AG04450 (cell line): ENCODE measurements around the gene SPSB4. TPM values are rescaled to one million over a fixed set of nuclear protein-coding genes. Genes with fewer than 3 reads are reported as not detected.

Experiments
- CTCF ChIA-PET: fragments of 300-600, 350-600 bp; formaldehyde crosslinking; extraction: SDS; loops from one replicate; lab custom pipeline; 2022; ENCODE audit warnings: antibody characterized with exemption, inconsistent platforms; lab: Charles Lee
- POLR2A ChIA-PET: fragments of 350-600 bp; formaldehyde crosslinking; extraction: SDS; loops from one replicate; lab custom pipeline; 2021; ENCODE audit warnings: antibody characterized with exemption, inconsistent platforms; lab: Yijun Ruan, JAX
- DNase-seq: peaks from one replicate; pipeline ENCODE4 v3.0.0-alpha.2; 2011; ENCODE audit warnings: low read depth, low spot score
- H3K27ac ChIP-seq: one replicate; pipeline ENCODE4 v1.5.1; 2012; ENCODE audit warnings: low read depth, low read length, control low read depth
- H3K27me3 ChIP-seq: one replicate; pipeline ENCODE4 v1.6.0; 2012; ENCODE audit warnings: low read length; ENCODE audit not compliant: control insufficient read depth, insufficient read depth
- H3K4me3 ChIP-seq: 2 replicates; pipeline ENCODE4 v1.5.1; 2011; ENCODE audit warnings: mild to moderate bottlenecking, low read depth, low read length, control low read depth
- H3K9me3 ChIP-seq: 2 replicates; pipeline ENCODE4 v1.5.1; 2012; ENCODE audit warnings: low read length; ENCODE audit not compliant: control insufficient read depth, insufficient read depth
- CTCF ChIP-seq: IDR thresholded peaks from 2 replicates; pipeline ENCODE4 v1.5.1; 2011; ENCODE audit warnings: low read depth, low read length, control low read depth, inconsistent platforms
- polyA plus RNA-seq: library from polyadenylated mRNA; depleted of rRNA; stranded (reverse); fragments of >200 nt; gene quantifications from 2 replicates; pipeline ENCODE4 v1.2.3, GENCODE V29; 2011

Gene SPSB4
- polyA plus RNA-seq, 1 experiment = not detected

- H3K9me3 ChIP-seq = no peaks in the 10 kb centered on the region
- H3K27me3 ChIP-seq = peaks cover 35% of the 10 kb centered on the region
- TF ChIP-seq CTCF = no peak
- H3K4me3 ChIP-seq = no peak overlapping the region
- DNase-seq = no peak
- H3K27ac ChIP-seq = no peak overlapping the region
- ChIA-PET CTCF (no interaction called here), POLR2A (no interaction called here)
These were observed 5.6 kb downstream of the SPSB4 start for GRCh38 chr3:141056751-141057171.

GRCh38 chr3:141057436-141057835 lies 6.3 kb downstream of the SPSB4 start:
- H3K27me3 ChIP-seq = peaks cover 28% of the 10 kb centered on the region
- H3K4me3 ChIP-seq = no peak overlapping the region
- no peaks in the 10 kb centered on the region for H3K9me3 ChIP-seq
- DNase-seq = no peak
- no peak overlapping the region for H3K27ac ChIP-seq
- POLR2A ChIA-PET = no interaction called here
- TF ChIP-seq CTCF = no peak
- CTCF ChIA-PET = interaction anchor here (0.8 kb wide), 1 partner anchor 48 kb away, joined by 6 read pairs; no protein-coding TSS in a partner anchor

- TF ChIP-seq CTCF = no peak
- no peaks in the 10 kb centered on the region for H3K9me3 ChIP-seq
- no peak overlapping the region for H3K4me3 ChIP-seq
- DNase-seq = no peak
- ChIA-PET POLR2A (no interaction called here), CTCF (interaction anchor here (0.8 kb wide), 1 partner anchor 48 kb away, joined by 6 read pairs; no protein-coding TSS in a partner anchor)
- H3K27me3 ChIP-seq = peaks cover 22% of the 10 kb centered on the region
- H3K27ac ChIP-seq = no peak overlapping the region
These were observed 7.0 kb downstream of the SPSB4 start for GRCh38 chr3:141057946-141058800.

- ChIA-PET POLR2A (no interaction called here), CTCF (no interaction called here)
- no peak for TF ChIP-seq CTCF
- Histone ChIP-seq H3K9me3 (no peaks in the 10 kb centered on the region), H3K27ac (no peak overlapping the region), H3K4me3 (no peak overlapping the region), H3K27me3 (peaks cover 15% of the 10 kb centered on the region)
- no peak for DNase-seq
These were observed 7.8 kb downstream of the SPSB4 start for GRCh38 chr3:141058996-141059395.

- Histone ChIP-seq H3K27me3 (peaks cover 16% of the 10 kb centered on the region), H3K9me3 (no peaks in the 10 kb centered on the region), H3K4me3 (no peak overlapping the region), H3K27ac (no peak overlapping the region)
- TF ChIP-seq CTCF = no peak
- ChIA-PET POLR2A (no interaction called here), CTCF (no interaction called here)
- DNase-seq = no peak
These were observed 8.7 kb downstream of the SPSB4 start for GRCh38 chr3:141059816-141060215.
